Liver (tissue), 3 donors: ENCODE measurements around the gene ZFP3.
"Not testable (repeated sequence)": the region's sequence is repeated elsewhere in the genome, so short reads cannot be mapped to it uniquely, and the experiment has no call there.

Experiments used
- EGR1 ChIP-seq, 2 donors: IDR thresholded peaks; 2 replicates each; pipeline ENCODE4 v1.6.1; 2016 to 2018; ENCODE audit warnings: antibody characterized with exemption in 2 of 2, low read depth in 2 of 2
- FOXA2 ChIP-seq: IDR thresholded peaks from 2 replicates; pipeline ENCODE4 v1.6.1; 2016; ENCODE audit warnings: antibody characterized with exemption
- JUND ChIP-seq, 2 donors: IDR thresholded peaks; 2 replicates each; pipeline ENCODE4 v1.6.1; 2016; ENCODE audit warnings: antibody characterized with exemption in 2 of 2
- NR2F2 ChIP-seq: IDR thresholded peaks from 2 replicates; pipeline ENCODE4 v1.6.1; 2016; ENCODE audit warnings: antibody characterized with exemption
- RAD21 ChIP-seq, 2 donors: IDR thresholded peaks; 2 replicates each; pipeline ENCODE4 v1.6.1; 2016; ENCODE audit warnings: antibody characterized with exemption in 2 of 2, mild to moderate bottlenecking in 2 of 2
- SP1 ChIP-seq: IDR thresholded peaks from 2 replicates; pipeline ENCODE4 v1.6.1; 2018; ENCODE audit warnings: antibody characterized with exemption, mild to moderate bottlenecking
- TAF1 ChIP-seq: conservative IDR thresholded peaks from 2 replicates; pipeline ENCODE4 v1.6.1; 2016; ENCODE audit warnings: antibody characterized with exemption, mild to moderate bottlenecking
- YY1 ChIP-seq: IDR thresholded peaks from 2 replicates; pipeline ENCODE4 v1.6.1; 2016; ENCODE audit warnings: antibody characterized with exemption, mild to moderate bottlenecking
- TF ChIP-seq, protein P1 (sequence below): fragments of 150-350 bp; IDR thresholded peaks from 2 replicates; pipeline ENCODE4 v1.5.1; 2017; ENCODE audit warnings: improper control_type of control experiment, low read depth, low read length; ENCODE audit not compliant: missing input control
- TF ChIP-seq, protein P2 (sequence below): IDR thresholded peaks from 2 replicates; pipeline ENCODE4 v1.6.1; 2016; ENCODE audit warnings: antibody characterized with exemption
- TF ChIP-seq, protein P3 (sequence below): IDR thresholded peaks from 2 replicates; pipeline ENCODE4 v1.6.1; 2016; ENCODE audit warnings: antibody characterized with exemption
- TF ChIP-seq, protein P4 (sequence below): IDR thresholded peaks from 2 replicates; pipeline ENCODE4 v1.6.1; 2016; ENCODE audit warnings: antibody characterized with exemption
- TF ChIP-seq, protein P5 (sequence below): IDR thresholded peaks from 2 replicates; pipeline ENCODE4 v1.6.1; 2016; ENCODE audit warnings: antibody characterized with exemption, mild to moderate bottlenecking
- donor health status: healthy.
- donor health status: healthy.

GRCh38 chr17:5142877-5143276 lies 64.6 kb downstream of the ZFP3 start:
- TF ChIP-seq, protein P1, sequence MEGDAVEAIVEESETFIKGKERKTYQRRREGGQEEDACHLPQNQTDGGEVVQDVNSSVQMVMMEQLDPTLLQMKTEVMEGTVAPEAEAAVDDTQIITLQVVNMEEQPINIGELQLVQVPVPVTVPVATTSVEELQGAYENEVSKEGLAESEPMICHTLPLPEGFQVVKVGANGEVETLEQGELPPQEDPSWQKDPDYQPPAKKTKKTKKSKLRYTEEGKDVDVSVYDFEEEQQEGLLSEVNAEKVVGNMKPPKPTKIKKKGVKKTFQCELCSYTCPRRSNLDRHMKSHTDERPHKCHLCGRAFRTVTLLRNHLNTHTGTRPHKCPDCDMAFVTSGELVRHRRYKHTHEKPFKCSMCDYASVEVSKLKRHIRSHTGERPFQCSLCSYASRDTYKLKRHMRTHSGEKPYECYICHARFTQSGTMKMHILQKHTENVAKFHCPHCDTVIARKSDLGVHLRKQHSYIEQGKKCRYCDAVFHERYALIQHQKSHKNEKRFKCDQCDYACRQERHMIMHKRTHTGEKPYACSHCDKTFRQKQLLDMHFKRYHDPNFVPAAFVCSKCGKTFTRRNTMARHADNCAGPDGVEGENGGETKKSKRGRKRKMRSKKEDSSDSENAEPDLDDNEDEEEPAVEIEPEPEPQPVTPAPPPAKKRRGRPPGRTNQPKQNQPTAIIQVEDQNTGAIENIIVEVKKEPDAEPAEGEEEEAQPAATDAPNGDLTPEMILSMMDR = not testable (repeated sequence)
- not testable (repeated sequence) for TF ChIP-seq YY1; EGR1 (IDR thresholded peaks at IDR 0.05; ENCODE audit: low read depth in 2 of 2); RAD21 (IDR thresholded peaks at IDR 0.05); SP1; FOXA2; TAF1; NR2F2; JUND (IDR thresholded peaks at IDR 0.05)
- TF ChIP-seq, protein P2, sequence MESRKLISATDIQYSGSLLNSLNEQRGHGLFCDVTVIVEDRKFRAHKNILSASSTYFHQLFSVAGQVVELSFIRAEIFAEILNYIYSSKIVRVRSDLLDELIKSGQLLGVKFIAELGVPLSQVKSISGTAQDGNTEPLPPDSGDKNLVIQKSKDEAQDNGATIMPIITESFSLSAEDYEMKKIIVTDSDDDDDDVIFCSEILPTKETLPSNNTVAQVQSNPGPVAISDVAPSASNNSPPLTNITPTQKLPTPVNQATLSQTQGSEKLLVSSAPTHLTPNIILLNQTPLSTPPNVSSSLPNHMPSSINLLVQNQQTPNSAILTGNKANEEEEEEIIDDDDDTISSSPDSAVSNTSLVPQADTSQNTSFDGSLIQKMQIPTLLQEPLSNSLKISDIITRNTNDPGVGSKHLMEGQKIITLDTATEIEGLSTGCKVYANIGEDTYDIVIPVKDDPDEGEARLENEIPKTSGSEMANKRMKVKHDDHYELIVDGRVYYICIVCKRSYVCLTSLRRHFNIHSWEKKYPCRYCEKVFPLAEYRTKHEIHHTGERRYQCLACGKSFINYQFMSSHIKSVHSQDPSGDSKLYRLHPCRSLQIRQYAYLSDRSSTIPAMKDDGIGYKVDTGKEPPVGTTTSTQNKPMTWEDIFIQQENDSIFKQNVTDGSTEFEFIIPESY = not testable (repeated sequence)
- TF ChIP-seq, protein P3, sequence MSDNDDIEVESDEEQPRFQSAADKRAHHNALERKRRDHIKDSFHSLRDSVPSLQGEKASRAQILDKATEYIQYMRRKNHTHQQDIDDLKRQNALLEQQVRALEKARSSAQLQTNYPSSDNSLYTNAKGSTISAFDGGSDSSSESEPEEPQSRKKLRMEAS = not testable (repeated sequence)
- TF ChIP-seq, protein P4, sequence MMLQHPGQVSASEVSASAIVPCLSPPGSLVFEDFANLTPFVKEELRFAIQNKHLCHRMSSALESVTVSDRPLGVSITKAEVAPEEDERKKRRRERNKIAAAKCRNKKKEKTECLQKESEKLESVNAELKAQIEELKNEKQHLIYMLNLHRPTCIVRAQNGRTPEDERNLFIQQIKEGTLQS = not testable (repeated sequence)
- TF ChIP-seq, protein P5, sequence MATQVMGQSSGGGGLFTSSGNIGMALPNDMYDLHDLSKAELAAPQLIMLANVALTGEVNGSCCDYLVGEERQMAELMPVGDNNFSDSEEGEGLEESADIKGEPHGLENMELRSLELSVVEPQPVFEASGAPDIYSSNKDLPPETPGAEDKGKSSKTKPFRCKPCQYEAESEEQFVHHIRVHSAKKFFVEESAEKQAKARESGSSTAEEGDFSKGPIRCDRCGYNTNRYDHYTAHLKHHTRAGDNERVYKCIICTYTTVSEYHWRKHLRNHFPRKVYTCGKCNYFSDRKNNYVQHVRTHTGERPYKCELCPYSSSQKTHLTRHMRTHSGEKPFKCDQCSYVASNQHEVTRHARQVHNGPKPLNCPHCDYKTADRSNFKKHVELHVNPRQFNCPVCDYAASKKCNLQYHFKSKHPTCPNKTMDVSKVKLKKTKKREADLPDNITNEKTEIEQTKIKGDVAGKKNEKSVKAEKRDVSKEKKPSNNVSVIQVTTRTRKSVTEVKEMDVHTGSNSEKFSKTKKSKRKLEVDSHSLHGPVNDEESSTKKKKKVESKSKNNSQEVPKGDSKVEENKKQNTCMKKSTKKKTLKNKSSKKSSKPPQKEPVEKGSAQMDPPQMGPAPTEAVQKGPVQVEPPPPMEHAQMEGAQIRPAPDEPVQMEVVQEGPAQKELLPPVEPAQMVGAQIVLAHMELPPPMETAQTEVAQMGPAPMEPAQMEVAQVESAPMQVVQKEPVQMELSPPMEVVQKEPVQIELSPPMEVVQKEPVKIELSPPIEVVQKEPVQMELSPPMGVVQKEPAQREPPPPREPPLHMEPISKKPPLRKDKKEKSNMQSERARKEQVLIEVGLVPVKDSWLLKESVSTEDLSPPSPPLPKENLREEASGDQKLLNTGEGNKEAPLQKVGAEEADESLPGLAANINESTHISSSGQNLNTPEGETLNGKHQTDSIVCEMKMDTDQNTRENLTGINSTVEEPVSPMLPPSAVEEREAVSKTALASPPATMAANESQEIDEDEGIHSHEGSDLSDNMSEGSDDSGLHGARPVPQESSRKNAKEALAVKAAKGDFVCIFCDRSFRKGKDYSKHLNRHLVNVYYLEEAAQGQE = not testable (repeated sequence)
